Measurements from ENCODE around the gene VPS26A. TPM values are rescaled to one million over a fixed set of nuclear protein-coding genes. Genes with fewer than 3 reads are reported as not detected.

The VPS26A gene
- total RNA-seq, 2 donors from 2014 or later: 28.5 to 38.0 TPM

- H3K36me3 ChIP-seq: no peaks in the 10 kb centered on the region
- 77% methylated on average over 6 of the region's 6 CpGs for WGBS
- H3K4me3 ChIP-seq: no peak overlapping the region
- intact Hi-C loops (cut with DNase I): no loop called here
- H3K4me1 ChIP-seq (replicated peaks): no peaks in the 10 kb centered on the region
- no peaks in the 10 kb centered on the region for H3K9me3 ChIP-seq
- H3K27ac ChIP-seq: no peak overlapping the region
- TF ChIP-seq POLR2AphosphoS5 (IDR thresholded peaks at IDR 0.05) (no peak), CTCF (IDR thresholded peaks at IDR 0.05) (no peak), POLR2A (IDR thresholded peaks at IDR 0.05) (no peak)
- DNase-seq (ENCODE audit: low spot score): no peak
- no peaks in the 10 kb centered on the region for H3K27me3 ChIP-seq (replicated peaks; ENCODE audit: insufficient read depth)
These were observed 22.4 kb upstream of the VPS26A start for GRCh38 chr10:69101451-69102095.

- no peaks in the 10 kb centered on the region for H3K9me3 ChIP-seq
- H3K27me3 ChIP-seq (replicated peaks; ENCODE audit: insufficient read depth): no peaks in the 10 kb centered on the region
- 90% methylated on average over 3 of the region's 3 CpGs for WGBS
- no peak overlapping the region for H3K27ac ChIP-seq
- no peaks in the 10 kb centered on the region for H3K4me1 ChIP-seq (replicated peaks)
- no peaks in the 10 kb centered on the region for H3K36me3 ChIP-seq
- intact Hi-C loops (cut with DNase I): no loop called here
- DNase-seq (ENCODE audit: low spot score): no peak
- TF ChIP-seq POLR2AphosphoS5 (IDR thresholded peaks at IDR 0.05) (no peak), CTCF (IDR thresholded peaks at IDR 0.05) (no peak), POLR2A (IDR thresholded peaks at IDR 0.05) (no peak)
- no peak overlapping the region for H3K4me3 ChIP-seq
These were observed 21.5 kb upstream of the VPS26A start for GRCh38 chr10:69102440-69102839.

- no peak for TF ChIP-seq CTCF (IDR thresholded peaks at IDR 0.05)
- no peak for TF ChIP-seq POLR2A (IDR thresholded peaks at IDR 0.05)
- no peak for TF ChIP-seq POLR2AphosphoS5 (IDR thresholded peaks at IDR 0.05)
- no peaks in the 10 kb centered on the region for H3K36me3 ChIP-seq
- H3K4me3 ChIP-seq: no peak overlapping the region
- H3K9me3 ChIP-seq: no peaks in the 10 kb centered on the region
- no peak for DNase-seq (ENCODE audit: low spot score)
- no peaks in the 10 kb centered on the region for H3K27me3 ChIP-seq (replicated peaks; ENCODE audit: insufficient read depth)
- no peaks in the 10 kb centered on the region for H3K4me1 ChIP-seq (replicated peaks)
- no peak overlapping the region for H3K27ac ChIP-seq
- 78% methylated on average over 7 of the region's 7 CpGs for WGBS
- intact Hi-C loops (cut with DNase I): no loop called here
These were observed 20.2 kb upstream of the VPS26A start for GRCh38 chr10:69103784-69104183.

- WGBS: 93% methylated on average over 1 of the region's 1 CpG
- DNase-seq (ENCODE audit: low spot score): no peak
- TF ChIP-seq POLR2A (IDR thresholded peaks at IDR 0.05): no peak
- TF ChIP-seq CTCF (IDR thresholded peaks at IDR 0.05): no peak
- no peak for TF ChIP-seq POLR2AphosphoS5 (IDR thresholded peaks at IDR 0.05)
- no peaks in the 10 kb centered on the region for H3K27me3 ChIP-seq (replicated peaks; ENCODE audit: insufficient read depth)
- no peaks in the 10 kb centered on the region for H3K9me3 ChIP-seq
- H3K4me3 ChIP-seq: no peak overlapping the region
- no peaks in the 10 kb centered on the region for H3K4me1 ChIP-seq (replicated peaks)
- H3K36me3 ChIP-seq: no peaks in the 10 kb centered on the region
- H3K27ac ChIP-seq: no peak overlapping the region
- intact Hi-C loops (cut with DNase I): no loop called here
These were observed 18.8 kb upstream of the VPS26A start for GRCh38 chr10:69104994-69105790.

GRCh38 chr10:69107176-69107490, 16.8 kb upstream of the VPS26A start:
- H3K36me3 ChIP-seq: no peaks in the 10 kb centered on the region
- DNase-seq (ENCODE audit: low spot score): no peak
- H3K27ac ChIP-seq: no peak overlapping the region
- no peaks in the 10 kb centered on the region for H3K27me3 ChIP-seq (replicated peaks; ENCODE audit: insufficient read depth)
- intact Hi-C loops (cut with DNase I): no loop called here
- no peak for TF ChIP-seq POLR2AphosphoS5 (IDR thresholded peaks at IDR 0.05)
- no peak for TF ChIP-seq CTCF (IDR thresholded peaks at IDR 0.05)
- no peak for TF ChIP-seq POLR2A (IDR thresholded peaks at IDR 0.05)
- H3K9me3 ChIP-seq: no peaks in the 10 kb centered on the region
- no peaks in the 10 kb centered on the region for H3K4me1 ChIP-seq (replicated peaks)
- H3K4me3 ChIP-seq: no peak overlapping the region

Measured in prostate gland (tissue), 2 donors.